Islet precursor cell (in vitro differentiated cells): ENCODE data around the gene SLC25A38.
A peak's percentile ranks its signal among the peaks of the same experiment; 100 is the strongest.
"Not testable (repeated sequence)": the region's sequence is repeated elsewhere in the genome, so short reads cannot be mapped to it uniquely, and the experiment has no call there.

Experiments
- DNase-seq: peaks from one replicate; pipeline ENCODE4 v3.0.0-alpha.2; 2018

SLC25A38 gene

GRCh38 chr3:39408493-39409372 lies 25.6 kb downstream of the SLC25A38 start:
- no peak for DNase-seq

- no peak for DNase-seq
These were observed 26.5 kb downstream of the SLC25A38 start for GRCh38 chr3:39409514-39410136.

- no peak for DNase-seq
These were observed 27.7 kb downstream of the SLC25A38 start for GRCh38 chr3:39410893-39411292.

- no peak for DNase-seq
These were observed 29.6 kb downstream of the SLC25A38 start for GRCh38 chr3:39412668-39413260.

- DNase-seq, result no peak
These were observed 30.7 kb downstream of the SLC25A38 start for GRCh38 chr3:39413691-39414420.

GRCh38 chr3:39414421-39414907 lies 31.3 kb downstream of the SLC25A38 start:
- DNase-seq, result no peak

GRCh38 chr3:39415302-39415701 lies 32.1 kb downstream of the SLC25A38 start:
- DNase-seq, result not testable (repeated sequence)

GRCh38 chr3:39415983-39416382 lies 32.8 kb downstream of the SLC25A38 start:
- no peak for DNase-seq

- not testable (repeated sequence) for DNase-seq
These were observed 33.8 kb downstream of the SLC25A38 start for GRCh38 chr3:39416998-39417397.

- DNase-seq, result not testable (repeated sequence)
These were observed 35.5 kb downstream of the SLC25A38 start for GRCh38 chr3:39418556-39419225.

GRCh38 chr3:39419742-39420315 lies 36.7 kb downstream of the SLC25A38 start:
- no peak for DNase-seq

GRCh38 chr3:39420543-39420942 lies 37.4 kb downstream of the SLC25A38 start:
- no peak for DNase-seq

- DNase-seq, result no peak
These were observed 40.3 kb downstream of the SLC25A38 start for GRCh38 chr3:39423436-39423970.

GRCh38 chr3:39426312-39426711 lies 43.1 kb downstream of the SLC25A38 start:
- no peak for DNase-seq

GRCh38 chr3:39427506-39427905 lies 44.3 kb downstream of the SLC25A38 start:
- DNase-seq, result no peak

GRCh38 chr3:39428745-39429201 lies 45.6 kb downstream of the SLC25A38 start:
- DNase-seq, result no peak

GRCh38 chr3:39429466-39429865 lies 46.3 kb downstream of the SLC25A38 start:
- no peak for DNase-seq

- DNase-seq, result no peak
These were observed 49.2 kb downstream of the SLC25A38 start for GRCh38 chr3:39432342-39432741.

GRCh38 chr3:39433642-39434041 lies 50.5 kb downstream of the SLC25A38 start:
- DNase-seq, result no peak

- no peak for DNase-seq
These were observed 51.4 kb downstream of the SLC25A38 start for GRCh38 chr3:39434574-39434973.

GRCh38 chr3:39435006-39435748 lies 52.0 kb downstream of the SLC25A38 start:
- DNase-seq, result peak; percentile 80
